Caco-2 (cell line): ENCODE results near the gene TSPAN9. TPM values are rescaled to one million over a fixed set of nuclear protein-coding genes. Genes with fewer than 3 reads are reported as not detected.

Experiments used
- BruUV-seq: library from RNA; stranded (reverse); fragments of 400-500 nt; replicated peaks from 2 replicates; lab custom pipeline; 2021; lab: Mats Ljungman, UMichigan
- CTCF ChIA-PET: fragments of 300-600 bp; sonication (Branson Sonifier 250); formaldehyde crosslinking; loops from one replicate; lab custom pipeline; 2022; ENCODE audit warnings: antibody characterized with exemption; lab: Charles Lee
- POLR2A ChIA-PET: fragments of 300-600 bp; sonication (Branson Sonifier 250); formaldehyde crosslinking; loops from one replicate; lab custom pipeline; 2022; ENCODE audit warnings: antibody characterized with exemption; lab: Charles Lee
- DNase-seq, 2 experiments: peaks; one replicate each; pipeline versions ENCODE4 v3.0.0 to v3.0.0-alpha.2; 2020 to 2022
- H3K27me3 ChIP-seq: replicated peaks from 2 replicates; pipeline ENCODE4 v1.6.0; 2011; ENCODE audit warnings: low read length; ENCODE audit not compliant: control insufficient read depth, insufficient read depth
- H3K36me3 ChIP-seq: 2 replicates; pipeline ENCODE4 v1.5.1; 2011; ENCODE audit warnings: low read length; ENCODE audit not compliant: control insufficient read depth, insufficient read depth
- H3K4me1 ChIP-seq: fragments of 250-450 bp; sonication (Bioruptor Pico); 2 replicates; pipeline ENCODE4 v1.5.1; 2020; ENCODE audit warnings: mild to moderate bottlenecking
- H3K4me3 ChIP-seq: 2 replicates; pipeline ENCODE4 v1.5.1; 2011; ENCODE audit warnings: low read depth, mild to moderate bottlenecking, control low read depth, low read length
- H3K9me3 ChIP-seq: fragments of 250-450 bp; sonication (Bioruptor Pico); 2 replicates; pipeline ENCODE4 v1.5.1; 2020; ENCODE audit warnings: mild to moderate bottlenecking, moderate library complexity
- H3K27ac Mint-ChIP-seq: one replicate; pipeline ENCODE4 v1.8.0; 2022; ENCODE audit warnings: mixed read lengths; ENCODE audit not compliant: unreplicated experiment
- H3K27me3 Mint-ChIP-seq: one replicate; pipeline ENCODE4 v1.8.0; 2022; ENCODE audit warnings: mixed read lengths; ENCODE audit not compliant: insufficient read depth, unreplicated experiment
- H3K36me3 Mint-ChIP-seq: one replicate; pipeline ENCODE4 v1.8.0; 2022; ENCODE audit warnings: mild to moderate bottlenecking, mixed read lengths; ENCODE audit not compliant: insufficient read depth, unreplicated experiment
- H3K4me1 Mint-ChIP-seq: one replicate; pipeline ENCODE4 v1.8.0; 2022; ENCODE audit warnings: low read depth, mixed read lengths; ENCODE audit not compliant: unreplicated experiment
- H3K4me3 Mint-ChIP-seq: one replicate; pipeline ENCODE4 v1.8.0; 2022; ENCODE audit warnings: mild to moderate bottlenecking, moderate library complexity, mixed read lengths; ENCODE audit not compliant: unreplicated experiment
- H3K9me3 Mint-ChIP-seq: one replicate; pipeline ENCODE4 v1.8.0; 2022; ENCODE audit warnings: mixed read lengths; ENCODE audit not compliant: unreplicated experiment
- intact Hi-C: fragments of 100-400 bp; cut with micrococcal nuclease; formaldehyde crosslinking; loops from one replicate; pipeline ENCODE4 v1.10.0; 2022; ENCODE audit not compliant: unreplicated experiment
- total RNA-seq: library from RNA; stranded (reverse); gene quantifications from 2 replicates; pipeline ENCODE4 v1.2.3, GENCODE V29; 2022
- TF ChIP-seq, protein P1 (sequence below), 2 experiments: fragments of 200-600 bp in 1 of 2; IDR thresholded peaks; 1 replicate in 1 of 2; 2 replicates in 1 of 2; pipeline versions ENCODE4 v1.5.1 to v1.8.0; 2011 to 2022; ENCODE audit warnings: antibody characterized with exemption in 1 of 2, control low read depth in 1 of 2, inconsistent platforms in 1 of 2, low read depth in 1 of 2, low read length in 1 of 2, mild to moderate bottlenecking in 1 of 2, moderate library complexity in 1 of 2; ENCODE audit not compliant: insufficient read depth in 1 of 2, severe bottlenecking in 1 of 2, unreplicated experiment in 1 of 2

The TSPAN9 gene
- total RNA-seq, 1 experiment from 2014 or later, result 49.1 TPM

DNA sequence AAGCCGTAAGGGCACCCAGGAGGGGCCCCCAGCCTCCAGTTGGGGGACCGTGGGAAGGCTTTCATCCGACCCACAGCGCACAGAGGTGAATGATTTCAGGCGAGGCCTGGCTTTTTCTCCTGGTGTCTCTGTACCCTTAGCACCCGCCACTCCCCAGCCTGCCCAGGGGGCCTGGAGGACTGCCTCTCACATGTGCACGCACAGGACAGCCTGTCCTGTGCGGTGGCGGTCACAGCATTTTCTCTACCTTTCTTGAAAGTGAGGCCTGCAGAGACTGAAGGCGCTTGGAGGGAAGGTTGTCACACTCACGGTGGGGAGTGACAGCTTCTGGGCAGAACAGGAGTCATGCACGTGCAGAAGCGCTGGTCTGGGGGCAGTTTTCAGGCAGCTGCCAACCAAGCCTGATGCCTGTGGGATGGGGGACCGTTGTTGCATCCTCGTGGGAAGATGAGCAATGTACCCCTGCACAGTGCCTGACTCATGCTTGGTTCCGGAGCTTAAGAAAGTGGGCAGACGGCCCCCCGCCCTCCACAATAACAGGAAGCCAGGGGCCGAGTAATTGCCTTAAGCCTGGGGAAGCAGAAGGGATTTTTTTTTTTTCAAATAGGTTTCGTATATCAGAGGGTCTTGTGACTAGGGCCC is 148.1 kb downstream of the TSPAN9 start:
- Mint-ChIP-seq H3K27ac (no peak overlapping the region), H3K9me3 (no peaks in the 10 kb centered on the region), H3K36me3 (peaks cover 8% of the 10 kb centered on the region), H3K4me3 (no peak overlapping the region), H3K27me3 (no peaks in the 10 kb centered on the region), H3K4me1 (no peaks in the 10 kb centered on the region)
- intact Hi-C loops, result no loop called here
- Histone ChIP-seq H3K9me3 (peaks cover 7% of the 10 kb centered on the region; the same call in 1 of the 2 replicates), H3K4me3 (no peak overlapping the region), H3K36me3 (no peaks in the 10 kb centered on the region), H3K4me1 (no peaks in the 10 kb centered on the region), H3K27me3 (no peaks in the 10 kb centered on the region)
- POLR2A ChIA-PET, result no interaction called here
- no peak for DNase-seq
- no TSS peak for BruUV-seq
- TF ChIP-seq, protein P1, sequence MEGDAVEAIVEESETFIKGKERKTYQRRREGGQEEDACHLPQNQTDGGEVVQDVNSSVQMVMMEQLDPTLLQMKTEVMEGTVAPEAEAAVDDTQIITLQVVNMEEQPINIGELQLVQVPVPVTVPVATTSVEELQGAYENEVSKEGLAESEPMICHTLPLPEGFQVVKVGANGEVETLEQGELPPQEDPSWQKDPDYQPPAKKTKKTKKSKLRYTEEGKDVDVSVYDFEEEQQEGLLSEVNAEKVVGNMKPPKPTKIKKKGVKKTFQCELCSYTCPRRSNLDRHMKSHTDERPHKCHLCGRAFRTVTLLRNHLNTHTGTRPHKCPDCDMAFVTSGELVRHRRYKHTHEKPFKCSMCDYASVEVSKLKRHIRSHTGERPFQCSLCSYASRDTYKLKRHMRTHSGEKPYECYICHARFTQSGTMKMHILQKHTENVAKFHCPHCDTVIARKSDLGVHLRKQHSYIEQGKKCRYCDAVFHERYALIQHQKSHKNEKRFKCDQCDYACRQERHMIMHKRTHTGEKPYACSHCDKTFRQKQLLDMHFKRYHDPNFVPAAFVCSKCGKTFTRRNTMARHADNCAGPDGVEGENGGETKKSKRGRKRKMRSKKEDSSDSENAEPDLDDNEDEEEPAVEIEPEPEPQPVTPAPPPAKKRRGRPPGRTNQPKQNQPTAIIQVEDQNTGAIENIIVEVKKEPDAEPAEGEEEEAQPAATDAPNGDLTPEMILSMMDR (IDR thresholded peaks at IDR 0.05; ENCODE audit: insufficient read depth in 1 of 2, low read depth in 1 of 2, low read length in 1 of 2, severe bottlenecking in 1 of 2, unreplicated experiment in 1 of 2), result no peak
- CTCF ChIA-PET, result interaction anchor here (0.7 to 1.5 kb wide), 2 partner anchors 17 to 31 kb away, joined by 3 read pairs; no protein-coding TSS in a partner anchor

DNA sequence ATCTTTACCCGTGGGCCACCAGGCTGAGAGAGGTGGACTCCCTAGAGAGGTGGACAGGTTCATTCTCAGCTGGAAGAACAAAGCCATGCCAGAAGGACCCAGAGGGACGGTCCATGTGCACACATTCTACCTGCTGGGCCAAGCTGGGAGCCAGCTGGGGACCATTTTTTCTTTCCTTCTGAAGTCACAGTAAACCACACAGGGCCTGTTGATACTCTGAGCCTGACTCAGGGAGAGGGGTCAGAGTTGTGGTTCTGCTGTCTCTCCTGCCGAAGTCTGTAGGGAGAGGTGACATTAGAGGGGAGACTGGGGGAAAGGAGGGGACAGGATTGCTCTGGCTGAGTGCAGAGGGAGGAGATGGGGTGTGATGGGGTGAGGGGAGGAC is 148.6 kb downstream of the TSPAN9 start:
- Histone ChIP-seq H3K36me3 (no peaks in the 10 kb centered on the region), H3K9me3 (peaks cover 7% of the 10 kb centered on the region; the same call in 1 of the 2 replicates), H3K27me3 (no peaks in the 10 kb centered on the region), H3K4me1 (no peaks in the 10 kb centered on the region), H3K4me3 (no peak overlapping the region)
- DNase-seq, result no peak
- no peaks in the 10 kb centered on the region for H3K4me1 Mint-ChIP-seq
- H3K9me3 Mint-ChIP-seq, result no peaks in the 10 kb centered on the region
- H3K27me3 Mint-ChIP-seq, result no peaks in the 10 kb centered on the region
- POLR2A ChIA-PET, result no interaction called here
- peaks cover 8% of the 10 kb centered on the region for H3K36me3 Mint-ChIP-seq
- no TSS peak for BruUV-seq
- intact Hi-C loops, result no loop called here
- no peak overlapping the region for H3K4me3 Mint-ChIP-seq
- TF ChIP-seq, protein P1 (IDR thresholded peaks at IDR 0.05; ENCODE audit: insufficient read depth in 1 of 2, low read depth in 1 of 2, low read length in 1 of 2, severe bottlenecking in 1 of 2, unreplicated experiment in 1 of 2), result no peak
- no peak overlapping the region for H3K27ac Mint-ChIP-seq
- CTCF ChIA-PET, result interaction anchor here (0.7 kb wide), 1 partner anchor 30 kb away, joined by 3 read pairs; no protein-coding TSS in a partner anchor

DNA sequence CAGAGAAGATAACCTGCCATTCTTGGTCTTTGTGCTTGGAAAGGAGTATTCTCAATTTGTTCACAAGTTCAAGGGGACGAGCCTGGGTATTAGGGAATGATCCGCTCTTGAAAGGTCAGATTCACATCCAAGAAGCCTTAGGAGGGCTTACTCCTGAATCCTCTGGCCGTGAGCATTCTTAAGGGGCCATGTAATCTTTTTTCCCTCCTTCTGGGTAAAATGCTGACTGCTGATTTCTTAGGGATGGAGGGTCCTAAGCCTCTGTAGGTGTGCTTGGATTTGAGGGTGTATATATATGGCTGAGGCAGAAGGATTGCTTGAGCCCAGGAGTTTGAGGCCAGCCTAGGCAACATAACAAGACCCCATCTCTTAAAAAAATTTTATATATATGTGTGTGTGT is 149.1 kb downstream of the TSPAN9 start:
- intact Hi-C loops, result no loop called here
- CTCF ChIA-PET, result interaction anchor here (0.7 kb wide), 1 partner anchor 30 kb away, joined by 3 read pairs; no protein-coding TSS in a partner anchor
- no peaks in the 10 kb centered on the region for H3K27me3 Mint-ChIP-seq
- no peak overlapping the region for H3K4me3 ChIP-seq
- no peaks in the 10 kb centered on the region for H3K4me1 Mint-ChIP-seq
- H3K4me1 ChIP-seq, result no peaks in the 10 kb centered on the region
- no peak overlapping the region for H3K27ac Mint-ChIP-seq
- H3K36me3 Mint-ChIP-seq, result peaks cover 8% of the 10 kb centered on the region
- no peaks in the 10 kb centered on the region for H3K27me3 ChIP-seq
- no peaks in the 10 kb centered on the region for H3K9me3 Mint-ChIP-seq
- H3K4me3 Mint-ChIP-seq, result no peak overlapping the region
- peaks cover 7% of the 10 kb centered on the region; the same call in 1 of the 2 replicates for H3K9me3 ChIP-seq
- TF ChIP-seq, protein P1 (IDR thresholded peaks at IDR 0.05; ENCODE audit: insufficient read depth in 1 of 2, low read depth in 1 of 2, low read length in 1 of 2, severe bottlenecking in 1 of 2, unreplicated experiment in 1 of 2), result no peak
- no peak for DNase-seq
- H3K36me3 ChIP-seq, result no peaks in the 10 kb centered on the region
- POLR2A ChIA-PET, result no interaction called here
- BruUV-seq, result no TSS peak
